CD8-positive, alpha-beta memory T cell (primary cell): ENCODE data around the gene SNAPC4. TPM values are rescaled to one million over a fixed set of nuclear protein-coding genes. Genes with fewer than 3 reads are reported as not detected.
A peak's percentile ranks its signal among the peaks of the same experiment; 100 is the strongest.

Experiments
- CTCF ChIA-PET: fragments of 350-600 bp; sonication (Branson Sonifier 250); formaldehyde crosslinking; loops from one replicate; lab custom pipeline; 2021; ENCODE audit warnings: antibody characterized with exemption; lab: Charles Lee
- POLR2A ChIA-PET: fragments of 350-600 bp; sonication (Branson Sonifier 250); formaldehyde crosslinking; loops from one replicate; lab custom pipeline; 2021; ENCODE audit warnings: antibody characterized with exemption; lab: Charles Lee
- DNase-seq, 5 donors: peaks; one replicate each; pipeline versions ENCODE4 v3.0.0 to v3.0.0-alpha.2; 2020 to 2022; ENCODE audit warnings: mixed read lengths in 1 of 5
- H3K27ac ChIP-seq: one replicate; pipeline ENCODE4 v1.7.0; 2013; ENCODE audit warnings: low read depth, mild to moderate bottlenecking, low read length, moderate library complexity
- H3K27me3 ChIP-seq: 2 replicates; pipeline ENCODE4 v1.7.0; 2013; ENCODE audit warnings: low read length, mild to moderate bottlenecking; ENCODE audit not compliant: insufficient read depth, poor library complexity, severe bottlenecking
- H3K36me3 ChIP-seq: 2 replicates; pipeline ENCODE4 v1.7.0; 2013; ENCODE audit warnings: mild to moderate bottlenecking, low read length, moderate library complexity; ENCODE audit not compliant: insufficient read depth
- H3K4me1 ChIP-seq: 2 replicates; pipeline ENCODE4 v1.7.0; 2013; ENCODE audit warnings: mild to moderate bottlenecking, low read length, moderate library complexity; ENCODE audit not compliant: insufficient read depth
- H3K4me3 ChIP-seq: 2 replicates; pipeline ENCODE4 v1.7.0; 2013; ENCODE audit warnings: mild to moderate bottlenecking, low read length
- H3K9me3 ChIP-seq: 2 replicates; pipeline ENCODE4 v1.7.0; 2013; ENCODE audit warnings: mild to moderate bottlenecking, low read length
- H3K27ac Mint-ChIP-seq, 8 donors: one replicate each; pipeline ENCODE4 v1.8.0; 2020 to 2021; ENCODE audit warnings: mixed read lengths in 8 of 8, mild to moderate bottlenecking in 6 of 8, inconsistent platforms in 3 of 8, moderate library complexity in 3 of 8
- H3K27me3 Mint-ChIP-seq, 2 donors: one replicate each; pipeline ENCODE4 v1.8.0; 2020 to 2021; ENCODE audit warnings: mixed read lengths in 2 of 2, mild to moderate bottlenecking in 1 of 2, moderate library complexity in 1 of 2
- H3K36me3 Mint-ChIP-seq, 3 donors: one replicate each; pipeline ENCODE4 v1.8.0; 2020 to 2021; ENCODE audit warnings: mixed read lengths in 3 of 3, inconsistent platforms in 1 of 3, mild to moderate bottlenecking in 1 of 3
- H3K4me1 Mint-ChIP-seq, 3 donors: one replicate each; pipeline ENCODE4 v1.8.0; 2020 to 2021; ENCODE audit warnings: mixed read lengths in 3 of 3, inconsistent platforms in 1 of 3, mild to moderate bottlenecking in 1 of 3
- H3K4me3 Mint-ChIP-seq, 7 donors: one replicate each; pipeline ENCODE4 v1.8.0; 2020 to 2021; ENCODE audit warnings: mixed read lengths in 7 of 7, mild to moderate bottlenecking in 6 of 7, moderate library complexity in 4 of 7, inconsistent platforms in 2 of 7
- H3K9me3 Mint-ChIP-seq, 5 donors: one replicate each; pipeline ENCODE4 v1.8.0; 2020 to 2022; ENCODE audit warnings: mixed read lengths in 5 of 5, mild to moderate bottlenecking in 3 of 5, moderate library complexity in 2 of 5, inconsistent platforms in 1 of 5
- polyA plus RNA-seq: library from polyadenylated mRNA; unstranded; fragments of 300-500 nt; fragmentation: Illumina TruSeq; gene quantifications from one replicate; pipeline ENCODE4 v1.2.3, GENCODE V29; 2021
- total RNA-seq, 2 experiments: library from RNA; stranded (reverse); gene quantifications; one replicate each; pipeline ENCODE4 v1.2.3, GENCODE V29; 2021

The SNAPC4 gene
- total and polyA plus RNA-seq, 3 experiments from 2014 or later: 2.6 to 23.6 (median 22.1) TPM

GRCh38 chr9:136437839-136438547 lies 38.0 kb upstream of the SNAPC4 start:
- no peaks in the 10 kb centered on the region for H3K9me3 ChIP-seq
- H3K27me3 ChIP-seq: no peaks in the 10 kb centered on the region
- peaks cover 0 to 41% (median 2%) of the 10 kb centered on the region in 3 donors for H3K36me3 Mint-ChIP-seq
- H3K4me3 ChIP-seq: peak overlapping the region; percentile 59
- peak in 1 of 5 donors; percentile 26 for DNase-seq
- no peaks in the 10 kb centered on the region for H3K9me3 Mint-ChIP-seq
- H3K27me3 Mint-ChIP-seq: no peaks in the 10 kb centered on the region
- no peaks in the 10 kb centered on the region for H3K36me3 ChIP-seq
- H3K4me1 Mint-ChIP-seq: peaks cover 22 to 29% (median 22%) of the 10 kb centered on the region in 3 donors
- peak overlapping the region; percentile 61 for H3K27ac ChIP-seq
- H3K27ac Mint-ChIP-seq: peak overlapping the region; percentile 41 to 88 (median 73)
- CTCF ChIA-PET: interaction anchor here (1.0 to 1.2 kb wide), 2 partner anchors 12 to 75 kb away, joined by 3 read pairs; partner anchors contain the start of gene DNLZ
- peak overlapping the region; percentile 83 to 92 (median 86) for H3K4me3 Mint-ChIP-seq
- POLR2A ChIA-PET: no interaction called here
- peaks cover 23% of the 10 kb centered on the region for H3K4me1 ChIP-seq

- Histone ChIP-seq H3K4me1 (peaks cover 23% of the 10 kb centered on the region), H3K4me3 (peak overlapping the region; percentile 12)
- POLR2A ChIA-PET: no interaction called here
These were observed 37.5 kb upstream of the SNAPC4 start for GRCh38 chr9:136437430-136437829.

GRCh38 chr9:136436055-136436634 lies 36.2 kb upstream of the SNAPC4 start:
- H3K9me3 ChIP-seq: no peaks in the 10 kb centered on the region
- ChIA-PET CTCF (interaction anchor here (1.2 kb wide), 1 partner anchor 15 kb away, joined by 3 read pairs; no protein-coding TSS in a partner anchor), POLR2A (no interaction called here)
- H3K36me3 ChIP-seq: no peaks in the 10 kb centered on the region
- no peaks in the 10 kb centered on the region for H3K27me3 Mint-ChIP-seq
- H3K27ac Mint-ChIP-seq: peak overlapping the region in 2 of 8 donors; percentile 50 to 68
- DNase-seq: no peak
- no peak overlapping the region for H3K27ac ChIP-seq
- H3K9me3 Mint-ChIP-seq: no peaks in the 10 kb centered on the region
- H3K27me3 ChIP-seq: no peaks in the 10 kb centered on the region
- peak overlapping the region in 6 of 7 donors; percentile 14 to 91 (median 83) for H3K4me3 Mint-ChIP-seq
- H3K4me1 Mint-ChIP-seq: peaks cover 22 to 29% (median 22%) of the 10 kb centered on the region in 3 donors
- H3K4me3 ChIP-seq: no peak overlapping the region
- peaks cover 23% of the 10 kb centered on the region for H3K4me1 ChIP-seq
- peaks cover 0 to 24% (median 2%) of the 10 kb centered on the region in 3 donors for H3K36me3 Mint-ChIP-seq

More at GRCh38 chr9:136437430-136437829, 37.5 kb upstream of the SNAPC4 start:
- Histone ChIP-seq H3K9me3 (no peaks in the 10 kb centered on the region), H3K36me3 (no peaks in the 10 kb centered on the region), H3K27ac (peak overlapping the region; percentile 12), H3K27me3 (no peaks in the 10 kb centered on the region)
- DNase-seq: no peak
- H3K27me3 Mint-ChIP-seq: no peaks in the 10 kb centered on the region
- H3K4me1 Mint-ChIP-seq: peaks cover 22 to 29% (median 22%) of the 10 kb centered on the region in 3 donors
- H3K27ac Mint-ChIP-seq: peak overlapping the region in 5 of 8 donors; percentile 39 to 88 (median 78)
- H3K9me3 Mint-ChIP-seq: no peaks in the 10 kb centered on the region
- H3K36me3 Mint-ChIP-seq: peaks cover 0 to 35% (median 2%) of the 10 kb centered on the region in 3 donors
- peak overlapping the region; percentile 83 to 92 (median 86) for H3K4me3 Mint-ChIP-seq
- CTCF ChIA-PET: no interaction called here

GRCh38 chr9:136434580-136435169 lies 34.7 kb upstream of the SNAPC4 start:
- Histone ChIP-seq H3K9me3 (no peaks in the 10 kb centered on the region), H3K4me1 (peaks cover 18% of the 10 kb centered on the region), H3K36me3 (no peaks in the 10 kb centered on the region), H3K27me3 (no peaks in the 10 kb centered on the region), H3K4me3 (no peak overlapping the region), H3K27ac (no peak overlapping the region)
- H3K27ac Mint-ChIP-seq: no peak overlapping the region
- H3K4me3 Mint-ChIP-seq: no peak overlapping the region
- no peak for DNase-seq
- no peaks in the 10 kb centered on the region for H3K9me3 Mint-ChIP-seq
- CTCF ChIA-PET: interaction anchor here (0.7 kb wide), 1 partner anchor 11 kb away, joined by 3 read pairs; no protein-coding TSS in a partner anchor
- POLR2A ChIA-PET: no interaction called here
- peaks cover 0 to 28% (median 2%) of the 10 kb centered on the region in 3 donors for H3K36me3 Mint-ChIP-seq
- peaks cover 21 to 29% (median 22%) of the 10 kb centered on the region in 3 donors for H3K4me1 Mint-ChIP-seq
- H3K27me3 Mint-ChIP-seq: no peaks in the 10 kb centered on the region

DNA sequence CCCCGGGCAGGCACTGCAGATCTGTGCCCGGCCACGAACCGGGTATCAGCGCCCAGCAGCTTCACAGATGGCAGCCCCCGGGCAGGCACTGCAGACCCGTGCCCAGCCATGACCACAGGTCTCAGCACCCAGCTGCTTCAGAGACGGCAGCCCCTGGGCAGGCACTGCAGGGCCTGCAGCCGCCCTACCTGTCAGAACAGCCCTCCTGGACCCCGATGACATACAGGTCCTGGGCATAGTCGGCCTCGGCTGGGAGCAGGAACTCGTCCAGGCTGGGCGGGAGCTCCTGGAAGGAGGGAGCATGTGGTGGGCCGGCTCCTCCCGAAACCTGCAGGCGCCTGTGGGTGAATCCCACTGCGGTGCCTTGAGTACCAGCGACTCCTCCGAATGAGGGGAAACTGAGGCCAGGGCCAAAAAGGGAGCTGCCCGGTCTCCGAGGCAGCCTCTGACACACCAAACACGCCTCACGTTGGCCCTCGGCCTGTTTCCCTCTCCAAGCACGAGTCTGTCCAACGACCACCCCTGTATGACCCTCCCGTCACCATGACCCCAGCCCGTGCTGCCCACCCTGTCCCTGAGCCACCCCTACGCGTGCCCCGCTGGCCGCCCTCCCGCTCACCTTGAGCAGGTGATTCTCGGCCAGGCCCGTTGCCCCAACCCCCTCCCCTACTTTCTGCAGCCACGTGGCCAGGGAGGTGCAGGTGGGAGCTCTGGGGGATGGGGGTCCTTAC lies 34.0 kb upstream of the SNAPC4 start:
- ChIA-PET CTCF (interaction anchor here (0.7 kb wide), 1 partner anchor 12 kb away, joined by 3 read pairs; no protein-coding TSS in a partner anchor), POLR2A (no interaction called here)
- Mint-ChIP-seq H3K4me3 (peak overlapping the region in 1 of 7 donors; percentile 14), H3K27me3 (no peaks in the 10 kb centered on the region), H3K36me3 (peaks cover 0 to 34% (median 2%) of the 10 kb centered on the region in 3 donors), H3K4me1 (peaks cover 21 to 29% (median 22%) of the 10 kb centered on the region in 3 donors), H3K27ac (no peak overlapping the region), H3K9me3 (no peaks in the 10 kb centered on the region)
- Histone ChIP-seq H3K4me1 (peaks cover 18% of the 10 kb centered on the region), H3K9me3 (no peaks in the 10 kb centered on the region), H3K27me3 (no peaks in the 10 kb centered on the region), H3K36me3 (no peaks in the 10 kb centered on the region), H3K4me3 (no peak overlapping the region), H3K27ac (no peak overlapping the region)
- DNase-seq: no peak

DNA sequence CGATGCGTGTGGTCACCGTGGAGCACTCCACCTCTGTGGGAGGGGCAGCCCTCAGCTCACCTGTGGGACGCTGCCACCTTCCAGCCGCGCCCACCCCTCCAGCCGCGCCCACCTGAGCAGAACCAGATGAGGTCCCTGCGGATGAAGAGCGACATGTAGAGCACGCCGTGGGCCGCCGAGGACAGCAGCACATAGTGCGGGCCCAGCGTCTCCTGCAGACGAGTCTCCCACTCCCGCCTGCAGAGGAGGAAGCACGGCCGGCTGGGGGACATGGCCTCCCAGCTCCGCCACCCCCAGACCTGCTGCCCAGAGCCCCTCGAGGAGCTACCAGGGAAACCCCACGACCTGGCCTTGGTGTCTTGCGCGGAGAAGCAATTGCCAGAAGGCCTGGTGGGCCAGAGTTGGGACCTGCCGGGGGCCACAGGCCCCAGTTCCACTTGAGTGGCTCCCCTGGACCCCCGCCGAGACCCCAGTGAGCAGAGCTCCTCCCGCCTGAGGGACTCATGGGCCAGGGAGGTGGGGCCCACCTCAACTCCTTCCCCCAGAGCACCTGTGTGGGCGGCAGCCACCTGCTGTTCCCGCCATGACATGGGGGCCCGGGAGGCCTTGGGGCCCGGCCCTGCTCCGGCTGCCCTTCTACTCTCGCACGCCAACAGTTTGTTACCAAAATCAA lies 33.2 kb upstream of the SNAPC4 start:
- ChIA-PET POLR2A (no interaction called here), CTCF (no interaction called here)
- Mint-ChIP-seq H3K4me1 (peaks cover 18 to 26% (median 19%) of the 10 kb centered on the region in 3 donors), H3K27ac (no peak overlapping the region), H3K27me3 (no peaks in the 10 kb centered on the region), H3K9me3 (no peaks in the 10 kb centered on the region), H3K36me3 (peaks cover 0 to 39% (median 2%) of the 10 kb centered on the region in 3 donors), H3K4me3 (no peak overlapping the region)
- H3K9me3 ChIP-seq: no peaks in the 10 kb centered on the region
- H3K27me3 ChIP-seq: no peaks in the 10 kb centered on the region
- H3K27ac ChIP-seq: no peak overlapping the region
- no peaks in the 10 kb centered on the region for H3K36me3 ChIP-seq
- DNase-seq: no peak
- H3K4me3 ChIP-seq: no peak overlapping the region
- H3K4me1 ChIP-seq: peaks cover 17% of the 10 kb centered on the region

- Histone ChIP-seq H3K4me1 (peaks cover 11% of the 10 kb centered on the region), H3K27me3 (no peaks in the 10 kb centered on the region), H3K9me3 (no peaks in the 10 kb centered on the region), H3K36me3 (no peaks in the 10 kb centered on the region), H3K4me3 (no peak overlapping the region), H3K27ac (no peak overlapping the region)
- ChIA-PET POLR2A (no interaction called here), CTCF (no interaction called here)
- Mint-ChIP-seq H3K9me3 (no peaks in the 10 kb centered on the region), H3K4me3 (no peak overlapping the region), H3K27ac (no peak overlapping the region), H3K27me3 (no peaks in the 10 kb centered on the region), H3K36me3 (peaks cover 0 to 41% (median 2%) of the 10 kb centered on the region in 3 donors), H3K4me1 (peaks cover 13 to 20% (median 14%) of the 10 kb centered on the region in 3 donors)
- no peak for DNase-seq
These were observed 32.6 kb upstream of the SNAPC4 start for GRCh38 chr9:136432591-136432990.
